ENCODE results near the gene OLFM1.
"Not testable (repeated sequence)": the region's sequence is repeated elsewhere in the genome, so short reads cannot be mapped to it uniquely, and the experiment has no call there.

The OLFM1 gene

DNA sequence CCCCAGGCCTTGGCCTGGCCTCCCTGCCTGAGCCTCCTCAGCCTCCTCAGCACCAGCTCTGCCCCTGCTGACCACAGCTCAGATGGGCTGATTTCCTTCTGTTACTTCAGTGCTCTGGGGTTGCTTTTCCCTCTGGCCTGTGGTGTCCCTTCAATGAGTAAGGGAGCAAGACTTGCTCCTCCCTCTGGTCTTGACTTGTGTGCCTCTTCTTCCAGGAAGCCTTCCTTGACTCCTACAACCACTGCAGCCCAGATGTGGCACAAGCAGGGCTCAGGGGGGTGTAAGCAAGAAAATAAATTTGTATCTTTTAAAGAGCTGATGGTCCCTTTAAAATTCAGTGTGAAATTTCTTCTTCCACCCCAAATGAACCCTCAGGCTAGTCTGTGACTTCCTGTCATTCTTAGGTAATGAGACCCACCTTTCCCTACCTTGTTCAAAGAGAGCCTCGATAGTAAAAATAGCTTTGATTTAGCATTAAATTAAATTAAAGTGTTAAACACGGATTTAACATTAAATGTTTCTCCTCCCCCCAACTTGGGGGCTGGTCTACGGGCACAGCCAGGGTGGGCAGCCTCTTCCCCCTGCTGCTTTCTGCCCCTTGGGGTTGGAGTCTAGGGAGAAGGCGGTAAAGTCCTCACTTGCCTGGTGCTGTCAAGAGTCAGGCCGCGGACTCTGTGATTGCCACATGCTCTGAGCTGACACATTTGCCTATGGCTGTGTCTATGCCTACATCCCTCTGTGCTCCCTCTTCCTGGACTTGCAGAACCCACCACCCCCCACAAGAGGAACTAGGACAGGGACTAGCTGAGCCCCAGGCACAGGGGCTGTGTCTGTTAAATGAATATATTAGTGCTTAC lies 64.5 kb downstream of the OLFM1 start:
- no peak for DNase-seq (ENCODE audit: insufficient read length, low spot score)
- FAIRE-seq: no peak
- no peak for TF ChIP-seq POLR2A (IDR thresholded peaks at IDR 0.05; ENCODE audit: low read depth, low read length)

DNA sequence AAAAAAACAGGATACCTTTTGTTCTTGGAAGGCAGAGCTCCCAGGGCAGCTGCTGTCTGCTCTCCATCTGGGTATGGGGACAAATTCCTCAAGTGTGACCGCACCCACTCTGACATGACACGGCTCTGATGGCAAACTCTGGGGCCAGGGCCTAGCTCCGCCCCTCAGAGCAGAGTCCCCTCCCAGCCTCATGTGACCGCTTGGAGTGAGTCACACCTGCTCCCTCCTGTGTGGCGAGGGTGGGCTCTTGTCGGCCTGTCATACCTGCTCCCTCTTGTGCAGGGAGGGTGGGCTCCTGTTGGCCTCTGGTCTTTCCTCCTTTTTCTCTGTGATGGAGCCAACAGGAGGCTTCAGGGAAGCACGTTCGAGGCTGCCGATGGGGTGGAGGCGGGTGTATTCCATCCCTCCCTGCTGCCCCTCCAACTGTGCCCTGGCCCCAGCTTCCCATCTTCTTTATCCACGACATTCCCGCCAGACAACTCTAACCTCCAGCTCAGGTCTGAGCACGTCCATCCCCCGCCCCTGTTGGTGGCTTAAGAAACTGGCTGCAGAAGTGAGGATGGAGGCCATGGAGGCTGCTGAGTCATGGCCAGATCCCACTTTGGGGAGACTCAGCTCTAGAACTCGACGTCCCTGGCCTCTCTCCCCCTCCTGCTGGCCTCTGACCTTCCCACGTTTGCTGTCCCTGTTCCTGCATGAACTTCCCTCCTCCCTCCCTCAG lies 65.3 kb downstream of the OLFM1 start:
- TF ChIP-seq POLR2A (IDR thresholded peaks at IDR 0.05; ENCODE audit: low read depth, low read length): no peak
- DNase-seq (ENCODE audit: insufficient read length, low spot score) (peak; percentile 55), FAIRE-seq (no peak)

DNA sequence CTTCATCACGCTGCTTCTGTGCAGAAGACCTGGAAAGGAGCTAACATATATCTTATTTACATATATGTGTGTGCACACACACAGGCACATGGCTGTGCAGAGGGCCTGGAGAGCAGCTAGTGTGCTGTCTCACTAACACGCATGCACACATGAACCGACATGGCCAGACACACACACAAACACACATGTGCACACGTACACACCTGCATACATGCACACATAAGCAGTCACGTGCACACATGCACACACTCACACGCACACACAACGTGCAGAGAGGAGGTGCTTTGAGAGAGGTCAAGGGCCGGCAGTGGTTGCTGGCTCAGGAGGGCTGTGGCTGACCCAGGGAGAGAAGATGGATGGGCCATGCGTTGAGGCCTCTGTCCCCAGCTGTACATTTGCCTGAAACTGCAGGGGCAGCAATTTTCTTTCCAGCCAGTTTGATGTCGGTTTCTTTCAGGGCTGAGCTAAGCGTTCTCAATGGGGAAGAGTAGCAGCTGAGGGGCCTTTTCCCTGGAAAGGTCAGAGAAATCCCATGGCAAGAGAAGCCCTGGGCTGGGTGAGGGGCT lies 66.7 kb downstream of the OLFM1 start:
- FAIRE-seq (no peak), DNase-seq (ENCODE audit: insufficient read length, low spot score) (no peak)
- no peak for TF ChIP-seq POLR2A (IDR thresholded peaks at IDR 0.05; ENCODE audit: low read depth, low read length)

DNA sequence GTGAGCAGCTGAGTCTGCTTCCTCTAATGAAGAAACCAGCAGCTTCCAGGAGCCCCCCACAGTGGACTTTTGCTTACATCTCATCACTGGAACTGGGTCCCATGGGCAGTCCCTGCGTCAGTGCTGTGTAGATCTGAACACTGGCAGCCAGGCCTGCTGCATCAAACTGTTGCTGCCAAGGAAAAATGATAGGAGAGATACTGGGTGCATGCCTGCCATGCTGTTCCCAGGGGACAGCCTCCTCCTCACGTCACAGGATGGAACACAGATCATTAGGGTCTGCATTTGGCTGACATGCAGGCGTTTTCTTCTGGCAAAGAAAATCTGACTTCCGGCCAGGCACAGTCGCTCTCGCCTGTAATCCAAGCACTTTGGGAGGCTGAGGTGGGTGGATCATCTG lies 67.9 kb downstream of the OLFM1 start:
- DNase-seq (ENCODE audit: insufficient read length, low spot score) (no peak), FAIRE-seq (no peak)
- no peak for TF ChIP-seq POLR2A (IDR thresholded peaks at IDR 0.05; ENCODE audit: low read depth, low read length)

DNA sequence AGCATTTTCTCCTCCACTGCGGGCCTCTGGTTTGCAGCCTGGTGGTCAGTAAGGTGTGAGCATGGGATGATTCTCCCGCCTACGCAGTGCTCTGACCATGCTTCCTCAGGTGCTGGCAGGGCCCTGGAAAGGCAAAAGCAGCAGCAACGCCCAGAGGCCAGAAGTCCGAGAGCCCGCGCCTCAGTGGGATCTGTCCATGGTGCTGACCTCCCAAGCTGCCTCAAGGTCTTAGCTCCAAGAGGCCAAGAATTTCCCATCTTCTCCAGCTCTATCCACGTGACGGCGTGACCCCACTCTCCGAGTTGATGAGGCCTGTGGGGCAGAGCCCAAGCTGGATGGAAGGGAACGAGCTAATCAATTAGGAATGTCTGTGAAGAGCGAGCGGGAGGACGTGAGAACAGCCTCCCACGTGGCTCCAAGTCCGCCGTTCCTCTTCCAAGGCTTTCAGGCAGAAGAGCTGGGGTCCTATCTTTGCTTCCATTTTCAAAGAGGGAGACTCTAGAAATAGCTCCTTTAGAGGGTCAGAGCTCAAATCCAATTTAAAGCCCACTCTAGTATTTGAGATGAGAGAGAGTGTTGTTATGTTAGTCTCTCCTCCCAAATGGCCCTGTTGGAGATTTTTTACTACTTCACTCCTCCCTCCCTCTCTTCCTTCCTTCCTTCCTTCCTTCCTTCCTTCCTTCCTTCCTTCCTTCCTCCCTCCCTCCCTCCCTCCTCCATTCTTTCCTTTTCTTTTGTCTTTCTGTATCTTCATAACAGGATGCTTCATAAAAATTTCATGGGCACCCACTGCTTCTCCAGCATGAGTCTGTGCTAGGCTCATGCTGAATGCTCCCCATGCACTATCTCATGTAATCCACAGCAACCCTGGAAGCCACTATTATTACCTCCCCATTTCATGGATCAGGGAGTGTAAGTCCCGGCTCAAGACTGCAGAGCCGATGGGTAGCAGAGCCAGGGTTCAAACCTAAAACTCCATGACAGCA lies 69.3 kb downstream of the OLFM1 start:
- no peak for FAIRE-seq
- TF ChIP-seq POLR2A (IDR thresholded peaks at IDR 0.05; ENCODE audit: low read depth, low read length): no peak

DNA sequence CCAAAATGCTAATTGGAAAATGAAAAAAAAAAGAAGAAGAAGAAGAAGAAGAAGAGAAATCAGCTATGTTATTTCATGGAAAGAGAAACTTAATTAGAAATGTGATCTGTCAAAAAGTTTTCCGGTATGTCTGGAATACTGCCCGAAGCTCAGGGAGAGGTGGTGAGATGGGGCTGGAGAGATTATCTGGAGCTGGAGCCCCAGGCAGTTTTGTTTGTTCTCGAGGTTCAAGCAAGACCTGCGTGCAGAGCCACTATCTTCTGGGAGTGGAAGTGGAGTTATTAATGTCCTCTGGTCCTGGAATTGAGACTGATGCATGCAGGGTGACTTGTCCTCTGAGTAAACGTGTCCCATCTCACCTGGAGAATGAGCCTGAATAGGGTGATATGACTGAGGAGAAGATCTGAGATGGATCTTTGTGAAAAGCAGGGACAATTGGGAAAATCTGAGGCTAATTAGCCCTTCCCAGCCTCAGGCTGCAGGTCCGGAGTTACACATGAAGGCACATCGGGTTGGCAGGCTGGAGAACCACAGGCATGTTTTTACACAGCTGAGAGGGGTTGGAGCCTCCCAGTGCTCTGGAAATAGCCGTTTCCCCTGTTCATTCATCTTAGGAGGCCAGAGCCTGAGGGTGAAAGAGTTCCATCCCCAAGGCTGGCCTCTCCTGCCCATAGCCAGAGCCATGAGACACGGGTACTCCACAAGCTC lies 70.5 kb downstream of the OLFM1 start:
- FAIRE-seq: no peak
- no peak for TF ChIP-seq POLR2A (IDR thresholded peaks at IDR 0.05; ENCODE audit: low read depth, low read length)

More for the DNA sequence above, 69.3 kb downstream of the OLFM1 start:
- peak; percentile 63 for DNase-seq (ENCODE audit: insufficient read length, low spot score)

DNA sequence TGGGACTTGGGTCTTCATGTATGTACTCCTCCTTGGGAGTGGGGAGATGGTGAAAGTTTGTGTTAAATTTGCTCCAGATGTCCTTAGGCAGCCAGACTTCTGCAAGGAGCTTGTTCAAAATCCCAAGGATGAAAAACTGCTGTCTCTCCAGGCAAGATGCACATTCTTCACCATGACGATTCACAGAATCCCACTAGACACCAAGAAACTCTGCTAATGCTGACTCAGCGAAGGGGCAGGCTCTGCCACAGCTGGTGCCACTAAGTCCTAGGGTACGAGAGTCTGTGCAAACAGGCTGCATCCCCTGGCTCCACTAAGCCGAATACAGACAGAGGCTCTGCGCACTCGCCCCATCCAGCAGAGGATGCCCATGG lies 71.1 kb downstream of the OLFM1 start:
- DNase-seq (ENCODE audit: insufficient read length, low spot score) (no peak), FAIRE-seq (no peak)
- no peak for TF ChIP-seq POLR2A (IDR thresholded peaks at IDR 0.05; ENCODE audit: low read depth, low read length)

More for the DNA sequence above, 70.5 kb downstream of the OLFM1 start:
- DNase-seq (ENCODE audit: insufficient read length, low spot score): no peak

DNA sequence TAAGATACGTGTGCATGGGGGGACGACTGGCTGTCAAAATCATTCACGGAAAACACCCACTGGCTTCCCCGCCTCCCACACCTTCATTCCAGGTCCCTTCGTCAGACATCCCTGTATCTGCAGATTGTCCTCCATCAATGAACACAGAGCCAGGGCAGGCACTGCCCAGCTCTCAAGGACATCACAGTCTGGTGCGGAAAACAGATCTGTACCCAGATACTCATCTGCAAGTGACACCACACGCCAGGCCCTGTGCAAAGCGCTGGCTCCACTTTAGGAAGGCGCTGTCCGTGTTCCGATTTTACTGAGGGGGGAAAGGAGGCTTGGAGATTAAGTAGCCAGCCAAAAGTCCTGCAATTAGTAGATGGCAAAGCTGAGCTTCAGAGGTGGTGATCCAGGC lies 72.3 kb downstream of the OLFM1 start:
- no peak for TF ChIP-seq POLR2A (IDR thresholded peaks at IDR 0.05; ENCODE audit: low read depth, low read length)
- DNase-seq (ENCODE audit: insufficient read length, low spot score) (no peak), FAIRE-seq (no peak)

DNA sequence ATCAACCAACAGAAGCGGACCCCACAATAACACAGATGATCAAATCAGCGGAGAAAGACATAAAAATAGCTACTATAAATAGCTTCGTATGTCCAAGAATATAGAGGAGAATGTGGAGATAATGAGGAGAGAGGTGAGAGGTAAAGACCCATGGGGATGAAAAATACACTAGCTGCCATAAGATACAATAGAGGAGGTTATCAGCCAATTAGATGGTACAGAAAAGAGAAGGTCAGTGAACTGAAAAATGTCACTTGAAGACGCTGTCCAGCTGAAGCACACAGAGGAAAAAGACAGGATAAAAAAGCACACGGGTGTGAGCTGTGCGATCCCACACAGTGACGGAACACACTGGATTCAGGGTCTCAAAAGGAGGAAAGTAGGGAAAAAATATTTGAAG lies 73.4 kb downstream of the OLFM1 start:
- no peak for FAIRE-seq
- TF ChIP-seq POLR2A (IDR thresholded peaks at IDR 0.05; ENCODE audit: low read depth, low read length): no peak
- DNase-seq (ENCODE audit: insufficient read length, low spot score): no peak

DNA sequence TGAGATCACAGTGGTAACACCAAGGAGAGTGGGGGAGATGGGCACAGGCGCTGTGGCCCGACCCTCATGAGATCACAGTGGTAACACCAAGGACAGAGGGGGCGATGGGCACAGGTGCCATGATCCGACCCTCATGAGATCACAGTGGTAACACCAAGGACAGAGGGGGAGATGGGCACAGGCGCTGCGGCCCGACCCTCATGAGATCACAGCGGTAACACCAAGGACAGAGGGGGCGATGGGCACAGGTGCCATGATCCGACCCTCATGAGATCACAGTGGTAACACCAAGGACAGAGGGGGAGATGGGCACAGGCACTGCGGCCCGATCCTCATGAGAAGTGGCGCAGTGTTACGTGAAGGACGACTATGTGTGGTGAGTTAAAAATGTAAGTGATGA lies 75.1 kb downstream of the OLFM1 start:
- not testable (repeated sequence) for FAIRE-seq; DNase-seq (ENCODE audit: insufficient read length, low spot score)

DNA sequence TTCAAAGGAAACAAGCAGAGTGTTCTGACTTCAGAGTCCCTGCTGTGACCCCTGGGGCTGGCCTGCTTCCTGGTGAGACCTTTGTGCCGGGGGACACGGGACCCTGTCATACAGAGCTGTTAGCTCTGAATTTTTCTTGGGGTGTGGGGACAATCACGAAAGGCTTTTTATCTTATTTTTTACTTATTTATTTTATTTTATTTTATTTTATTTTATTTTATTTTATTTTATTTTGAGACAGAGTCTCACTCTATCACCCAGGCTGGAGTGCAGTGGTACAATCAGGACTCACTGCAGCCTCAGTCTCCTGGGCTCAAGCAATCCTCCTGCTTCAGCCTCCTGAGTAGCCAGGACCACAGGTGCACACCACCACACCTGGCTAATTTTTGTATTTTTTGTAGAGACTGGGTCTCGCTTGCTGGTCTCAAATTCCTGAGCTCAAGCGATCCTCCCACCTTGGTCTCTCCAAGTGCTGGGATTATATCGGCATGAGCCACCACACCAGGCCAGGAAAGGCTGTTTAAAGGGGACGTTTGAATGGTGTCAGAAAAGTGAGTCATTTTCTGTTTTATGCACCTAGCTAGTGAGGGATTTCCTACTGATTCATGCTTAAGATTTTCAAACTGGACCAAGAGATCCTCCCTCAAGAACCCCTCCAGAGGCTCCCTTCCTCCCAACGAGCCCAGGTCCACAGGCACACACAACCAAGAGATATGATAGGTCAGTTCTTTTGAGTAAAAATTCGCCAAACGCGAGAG lies 75.7 kb downstream of the OLFM1 start:
- peak; percentile 84 for FAIRE-seq
- TF ChIP-seq POLR2A (IDR thresholded peaks at IDR 0.05; ENCODE audit: low read depth, low read length): no peak
- peak; percentile 79 for DNase-seq (ENCODE audit: insufficient read length, low spot score)

DNA sequence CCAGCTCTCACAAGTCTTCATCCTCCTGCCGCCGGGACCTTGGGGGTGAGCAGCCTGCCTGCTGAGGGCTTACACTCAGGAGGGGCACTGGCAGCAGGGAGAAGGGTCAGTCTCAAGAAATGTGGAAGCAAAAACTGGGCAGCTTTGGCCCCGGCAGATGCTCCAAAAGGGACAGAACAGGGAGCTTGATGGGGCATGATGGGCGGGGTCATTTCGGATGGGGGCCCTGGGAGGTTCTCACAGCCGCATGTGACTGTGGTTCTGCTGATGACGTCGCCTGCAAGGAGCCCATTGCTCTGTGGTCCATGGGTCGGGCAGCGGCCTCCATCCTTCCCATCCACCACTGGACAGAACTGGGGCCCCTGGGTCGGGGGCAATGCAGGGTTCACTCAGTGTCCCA lies 76.6 kb downstream of the OLFM1 start:
- DNase-seq (ENCODE audit: insufficient read length, low spot score) (no peak), FAIRE-seq (no peak)
- TF ChIP-seq POLR2A (IDR thresholded peaks at IDR 0.05; ENCODE audit: low read depth, low read length): no peak

Data from H54 (cell line).